Fibroblast of villous mesenchyme (primary cell): ENCODE results near the gene MBLAC1. TPM values are rescaled to one million over a fixed set of nuclear protein-coding genes. Genes with fewer than 3 reads are reported as not detected.

Source experiments
- DNase-seq: peaks from one replicate; pipeline ENCODE4 v3.0.0-alpha.2; 2010; ENCODE audit warnings: low read depth
- H3K4me3 ChIP-seq: 2 replicates; pipeline ENCODE4 v1.5.1; 2011; ENCODE audit warnings: low read depth, mild to moderate bottlenecking, low read length
- total RNA-seq: library from RNA; depleted of rRNA; stranded (reverse); fragments of >200 nt; gene quantifications from 2 replicates; pipeline ENCODE4 v1.2.3, GENCODE V29; 2012
- TF ChIP-seq, protein P1 (sequence below): IDR thresholded peaks from 2 replicates; pipeline ENCODE4 v1.5.1; 2012; ENCODE audit warnings: low read depth, mild to moderate bottlenecking, low read length; ENCODE audit not compliant: insufficient read depth

Gene MBLAC1
- total RNA-seq, 1 donor: 1.7 TPM

DNA sequence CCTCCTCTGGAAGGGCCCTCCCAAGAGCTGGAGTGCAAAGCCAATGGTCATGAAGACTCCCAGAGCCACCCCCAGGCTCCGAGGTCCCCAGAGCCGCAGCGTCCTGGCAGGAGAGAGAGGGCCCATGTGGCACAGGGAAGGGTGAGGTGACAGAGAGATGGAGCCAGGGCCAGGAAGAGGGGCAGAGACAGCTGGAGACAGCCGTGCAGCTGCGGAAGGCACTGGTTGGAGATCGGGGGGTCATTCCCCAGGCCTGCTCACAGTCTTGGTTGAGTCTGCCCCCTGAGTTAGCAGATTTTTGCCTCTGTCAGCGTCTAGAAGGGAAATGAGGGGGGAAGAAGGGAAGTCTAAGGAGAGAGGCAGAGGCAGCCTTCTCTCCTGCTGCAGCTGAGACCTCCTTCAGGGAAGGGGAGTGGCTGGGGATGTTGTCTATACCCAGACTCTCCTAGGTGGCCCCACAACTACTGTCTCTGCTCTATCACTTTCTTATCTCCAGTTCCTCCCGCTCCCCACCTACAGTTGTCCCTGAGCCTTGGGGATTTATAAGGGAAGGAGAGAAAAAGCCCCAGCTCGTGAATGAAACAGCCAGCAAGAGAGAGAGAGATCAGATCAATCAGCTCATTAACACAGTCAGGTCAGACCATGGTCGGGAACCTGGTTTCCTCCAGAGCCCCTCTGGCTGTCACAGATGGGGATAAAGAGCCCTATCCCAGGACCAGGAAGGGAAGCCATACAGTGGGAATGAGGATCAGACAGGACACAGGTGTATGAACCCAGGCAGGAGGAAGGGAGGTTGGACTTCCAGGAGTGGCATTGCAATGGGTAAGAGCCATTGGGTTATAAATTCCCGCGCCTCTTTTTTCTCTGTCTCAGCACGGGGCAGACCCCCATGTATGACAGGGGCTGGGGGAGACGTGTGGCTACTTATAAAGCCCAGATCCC is 40.5 kb downstream of the MBLAC1 start:
- TF ChIP-seq, protein P1, sequence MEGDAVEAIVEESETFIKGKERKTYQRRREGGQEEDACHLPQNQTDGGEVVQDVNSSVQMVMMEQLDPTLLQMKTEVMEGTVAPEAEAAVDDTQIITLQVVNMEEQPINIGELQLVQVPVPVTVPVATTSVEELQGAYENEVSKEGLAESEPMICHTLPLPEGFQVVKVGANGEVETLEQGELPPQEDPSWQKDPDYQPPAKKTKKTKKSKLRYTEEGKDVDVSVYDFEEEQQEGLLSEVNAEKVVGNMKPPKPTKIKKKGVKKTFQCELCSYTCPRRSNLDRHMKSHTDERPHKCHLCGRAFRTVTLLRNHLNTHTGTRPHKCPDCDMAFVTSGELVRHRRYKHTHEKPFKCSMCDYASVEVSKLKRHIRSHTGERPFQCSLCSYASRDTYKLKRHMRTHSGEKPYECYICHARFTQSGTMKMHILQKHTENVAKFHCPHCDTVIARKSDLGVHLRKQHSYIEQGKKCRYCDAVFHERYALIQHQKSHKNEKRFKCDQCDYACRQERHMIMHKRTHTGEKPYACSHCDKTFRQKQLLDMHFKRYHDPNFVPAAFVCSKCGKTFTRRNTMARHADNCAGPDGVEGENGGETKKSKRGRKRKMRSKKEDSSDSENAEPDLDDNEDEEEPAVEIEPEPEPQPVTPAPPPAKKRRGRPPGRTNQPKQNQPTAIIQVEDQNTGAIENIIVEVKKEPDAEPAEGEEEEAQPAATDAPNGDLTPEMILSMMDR: no peak
- no peak overlapping the region for H3K4me3 ChIP-seq
- DNase-seq: no peak

DNA sequence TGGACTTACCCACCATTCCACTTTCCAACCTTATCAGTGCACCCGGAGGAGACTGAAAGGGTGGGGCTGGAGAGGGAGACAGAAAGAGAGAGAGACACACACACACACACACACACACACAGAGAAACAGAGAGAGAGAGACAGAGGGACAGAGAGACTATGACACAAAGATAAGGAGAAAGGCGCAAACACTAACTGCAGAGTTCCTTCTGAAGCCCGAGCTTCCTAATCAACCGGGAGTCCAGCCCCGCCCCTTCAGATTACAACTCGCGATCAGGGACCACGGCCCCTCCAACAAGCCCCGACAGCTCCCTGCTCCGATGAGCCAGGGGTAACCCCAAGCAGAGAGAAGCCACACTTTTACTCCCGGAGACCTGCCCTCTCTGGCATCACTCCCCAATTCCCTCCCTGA is 41.2 kb downstream of the MBLAC1 start:
- TF ChIP-seq, protein P1: no peak
- H3K4me3 ChIP-seq: peak overlapping the region; percentile 58
- DNase-seq: no peak

DNA sequence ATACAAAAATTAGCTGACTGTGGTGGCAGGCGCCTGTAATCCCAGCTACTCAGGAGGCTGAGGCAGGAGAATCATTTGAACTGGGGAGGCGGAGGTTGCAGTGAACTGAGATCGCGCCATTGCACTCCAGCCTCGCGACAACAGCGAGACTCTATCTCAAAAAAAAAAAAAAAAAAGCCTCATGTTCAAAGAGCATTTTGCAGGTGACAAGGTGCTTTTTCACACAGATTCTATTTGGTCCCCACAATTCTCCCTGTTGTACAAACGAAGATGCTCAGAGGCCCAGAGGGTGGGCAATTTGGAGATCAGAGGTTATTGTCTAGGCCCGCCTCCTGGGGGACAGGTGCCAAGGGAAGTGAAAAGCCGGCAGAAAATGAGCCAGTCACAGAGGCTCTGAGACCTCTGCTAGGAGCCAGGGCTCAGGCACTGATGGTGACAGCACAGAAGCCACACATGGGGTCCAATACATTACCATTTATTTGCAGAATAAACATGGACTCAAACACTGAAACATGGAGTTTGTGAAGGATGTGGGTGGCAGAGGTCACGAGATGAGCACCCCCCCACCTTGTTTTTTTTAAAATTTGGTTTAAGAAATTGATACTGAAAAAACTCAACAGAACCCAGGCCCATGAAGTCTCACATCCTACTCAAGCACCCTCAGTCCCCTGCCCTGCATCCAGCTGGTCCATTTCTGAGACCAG is 42.5 kb downstream of the MBLAC1 start:
- no peak overlapping the region for H3K4me3 ChIP-seq
- TF ChIP-seq, protein P1: no peak
- no peak for DNase-seq

DNA sequence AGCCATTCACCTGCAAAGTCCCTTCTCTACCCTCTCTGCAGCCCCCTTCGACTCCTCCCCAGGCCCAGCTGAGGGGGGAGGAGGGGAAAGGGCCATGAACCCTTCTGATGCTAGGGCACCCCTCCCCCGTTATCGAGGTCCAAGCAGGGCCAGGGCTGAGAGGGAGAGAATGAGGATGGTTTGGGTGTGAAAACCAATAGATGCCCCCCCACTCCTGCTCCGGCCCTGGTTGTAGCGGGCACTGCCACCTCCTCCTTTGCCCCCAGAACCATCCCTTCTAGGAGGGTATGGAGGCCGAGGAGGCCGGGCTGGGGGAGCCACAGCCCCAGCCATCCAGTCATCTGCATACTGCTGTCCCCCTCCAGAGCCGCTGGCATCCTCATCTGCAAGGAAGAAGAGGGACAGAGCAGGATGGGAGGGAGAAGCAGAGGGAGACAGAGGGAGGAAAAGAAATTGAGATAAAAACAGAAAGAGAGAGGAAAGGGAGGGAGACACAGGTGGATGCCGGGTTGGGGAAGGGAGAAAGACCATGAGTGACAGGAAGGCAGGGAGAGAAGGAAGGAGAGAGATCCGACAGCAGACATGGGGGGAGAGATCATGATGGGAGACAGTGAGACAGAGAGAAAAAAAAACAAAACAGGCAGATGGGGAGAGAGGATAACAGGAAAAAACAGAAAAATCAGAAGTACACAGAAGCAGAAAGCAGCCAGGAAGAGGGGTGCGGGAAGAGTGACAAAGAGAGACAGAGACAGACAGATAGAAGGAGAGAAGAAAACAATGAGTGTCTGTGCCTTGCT is 43.5 kb downstream of the MBLAC1 start:
- H3K4me3 ChIP-seq: no peak overlapping the region
- TF ChIP-seq, protein P1: no peak
- DNase-seq: no peak

DNA sequence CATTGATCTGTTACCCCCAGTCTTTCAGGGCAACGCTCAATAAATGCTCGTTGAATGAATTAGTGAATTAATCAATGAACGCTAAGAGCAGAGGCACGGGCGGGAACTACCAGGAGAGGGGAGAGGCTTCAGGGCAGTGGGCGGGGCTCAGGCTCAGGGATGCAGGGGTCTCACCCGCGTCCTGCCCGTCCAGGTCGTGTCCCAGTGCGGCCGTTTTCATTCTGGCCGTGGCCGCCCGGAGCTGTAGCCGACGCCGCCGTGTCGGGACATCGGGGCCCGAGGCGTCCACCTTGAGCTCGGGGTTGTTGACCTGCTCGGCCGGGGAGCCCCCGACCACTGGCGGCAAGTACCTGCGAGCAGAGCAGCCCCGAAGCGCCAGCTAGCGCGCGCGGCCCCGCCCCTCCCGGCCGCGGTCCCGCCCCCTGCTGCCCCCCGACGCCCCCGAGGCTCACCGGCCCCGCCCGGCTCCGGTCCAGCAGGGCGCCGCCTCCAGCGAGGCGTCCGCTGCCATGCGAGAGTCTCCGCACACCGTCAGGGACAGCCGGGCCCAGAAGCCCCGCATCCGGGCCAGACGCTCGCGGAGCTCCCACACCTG is 44.4 kb downstream of the MBLAC1 start:
- DNase-seq: no peak
- H3K4me3 ChIP-seq: peak overlapping the region; percentile 45
- TF ChIP-seq, protein P1: no peak

DNA sequence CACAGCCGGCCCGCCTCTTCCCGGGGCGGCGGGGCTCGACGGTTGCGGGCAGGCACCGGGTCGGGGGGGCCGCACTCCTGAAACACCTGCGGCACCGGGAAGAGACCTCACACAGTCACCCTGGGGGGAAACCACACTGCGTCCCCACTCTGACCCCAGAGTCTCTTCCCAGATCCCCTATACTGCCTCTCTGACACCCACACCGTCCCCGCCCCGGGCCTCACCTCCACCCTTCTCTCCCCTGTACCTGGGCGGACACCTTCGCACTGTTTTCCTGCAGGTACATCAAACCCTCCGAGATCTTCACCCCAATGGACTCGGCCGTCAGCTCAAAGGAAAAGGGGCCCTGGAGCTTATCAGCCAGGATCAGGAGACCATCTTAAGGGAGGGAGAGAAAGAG is 45.1 kb downstream of the MBLAC1 start:
- H3K4me3 ChIP-seq: no peak overlapping the region
- TF ChIP-seq, protein P1: no peak
- DNase-seq: no peak
